Subcutaneous adipose tissue (tissue), 4 donors: ENCODE results near the gene CDH4. TPM values are rescaled to one million over a fixed set of nuclear protein-coding genes. Genes with fewer than 3 reads are reported as not detected.

Experiments used
- total RNA-seq, 4 donors: library from RNA; depleted of rRNA; stranded (reverse); fragments of >200 nt; gene quantifications; one replicate each; pipeline ENCODE4 v1.1.0, GENCODE V29; 2016
- TF ChIP-seq, protein P1 (sequence below): fragments of 450-650 bp; IDR thresholded peaks from one replicate; pipeline ENCODE4 v1.5.1; 2016; ENCODE audit warnings: low read depth, mild to moderate bottlenecking, control low read depth, antibody characterized with exemption, moderate library complexity

CDH4 gene
- total RNA-seq, 4 donors from 2014 or later: not detected

- TF ChIP-seq, protein P1, sequence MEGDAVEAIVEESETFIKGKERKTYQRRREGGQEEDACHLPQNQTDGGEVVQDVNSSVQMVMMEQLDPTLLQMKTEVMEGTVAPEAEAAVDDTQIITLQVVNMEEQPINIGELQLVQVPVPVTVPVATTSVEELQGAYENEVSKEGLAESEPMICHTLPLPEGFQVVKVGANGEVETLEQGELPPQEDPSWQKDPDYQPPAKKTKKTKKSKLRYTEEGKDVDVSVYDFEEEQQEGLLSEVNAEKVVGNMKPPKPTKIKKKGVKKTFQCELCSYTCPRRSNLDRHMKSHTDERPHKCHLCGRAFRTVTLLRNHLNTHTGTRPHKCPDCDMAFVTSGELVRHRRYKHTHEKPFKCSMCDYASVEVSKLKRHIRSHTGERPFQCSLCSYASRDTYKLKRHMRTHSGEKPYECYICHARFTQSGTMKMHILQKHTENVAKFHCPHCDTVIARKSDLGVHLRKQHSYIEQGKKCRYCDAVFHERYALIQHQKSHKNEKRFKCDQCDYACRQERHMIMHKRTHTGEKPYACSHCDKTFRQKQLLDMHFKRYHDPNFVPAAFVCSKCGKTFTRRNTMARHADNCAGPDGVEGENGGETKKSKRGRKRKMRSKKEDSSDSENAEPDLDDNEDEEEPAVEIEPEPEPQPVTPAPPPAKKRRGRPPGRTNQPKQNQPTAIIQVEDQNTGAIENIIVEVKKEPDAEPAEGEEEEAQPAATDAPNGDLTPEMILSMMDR: no peak
Measured at GRCh38 chr20:61974357-61974665, 722.2 kb downstream of the CDH4 start.

DNA sequence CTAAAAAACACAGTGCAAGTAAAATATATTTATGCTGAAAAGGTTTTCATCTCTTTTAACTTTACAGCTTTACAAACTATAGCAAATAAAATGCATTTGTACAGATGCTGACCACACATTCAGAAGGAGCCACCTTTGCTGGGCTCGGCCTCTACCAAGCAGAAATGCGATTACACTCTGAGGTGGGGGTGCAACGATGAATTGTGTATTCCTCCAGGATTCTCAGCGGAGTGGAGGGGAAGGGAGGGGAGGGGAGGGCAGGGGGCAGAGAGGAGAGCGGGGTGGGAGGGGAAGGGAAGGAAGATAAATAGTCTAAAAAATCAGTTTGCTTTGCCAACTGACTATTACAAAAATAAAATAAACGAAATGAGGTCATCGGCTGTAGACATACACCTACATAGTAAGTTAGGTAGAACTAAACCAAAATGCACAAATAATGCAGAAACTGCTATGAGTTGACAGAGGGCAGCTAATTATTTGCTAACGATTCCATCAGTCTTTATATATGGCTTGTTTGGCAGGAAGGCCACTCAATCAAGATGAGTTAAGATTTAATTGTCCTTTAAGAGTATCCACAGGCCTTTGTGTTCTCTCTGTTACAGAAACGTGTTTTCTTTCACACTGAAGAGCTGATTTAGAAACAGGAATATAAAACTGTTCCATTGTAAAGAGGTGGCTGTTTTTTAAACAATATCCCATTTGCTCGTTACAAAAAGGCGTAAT is 723.5 kb downstream of the CDH4 start:
- TF ChIP-seq, protein P1: no peak

DNA sequence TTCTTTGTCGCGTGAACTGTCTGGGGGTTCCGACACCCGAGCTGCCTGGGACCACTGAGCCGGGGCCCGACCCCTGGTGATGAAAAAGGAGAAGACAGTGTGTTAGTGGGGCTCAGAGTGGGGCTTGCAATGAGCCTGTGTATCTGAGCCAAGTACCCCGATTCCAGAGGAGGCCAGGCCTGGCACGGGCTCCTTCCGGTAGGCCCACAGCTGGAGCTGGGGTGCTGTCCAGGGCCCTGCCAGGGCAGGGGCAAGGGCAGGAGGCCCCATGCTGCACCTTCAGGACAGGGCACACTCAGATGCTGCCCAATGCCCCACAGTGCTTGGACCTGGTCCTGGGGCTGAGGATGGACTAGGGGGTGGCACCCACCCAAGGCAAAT is 724.2 kb downstream of the CDH4 start:
- TF ChIP-seq, protein P1: no peak

GRCh38 chr20:61976644-61977418 is 724.8 kb downstream of the CDH4 start:
- TF ChIP-seq, protein P1: no peak

DNA sequence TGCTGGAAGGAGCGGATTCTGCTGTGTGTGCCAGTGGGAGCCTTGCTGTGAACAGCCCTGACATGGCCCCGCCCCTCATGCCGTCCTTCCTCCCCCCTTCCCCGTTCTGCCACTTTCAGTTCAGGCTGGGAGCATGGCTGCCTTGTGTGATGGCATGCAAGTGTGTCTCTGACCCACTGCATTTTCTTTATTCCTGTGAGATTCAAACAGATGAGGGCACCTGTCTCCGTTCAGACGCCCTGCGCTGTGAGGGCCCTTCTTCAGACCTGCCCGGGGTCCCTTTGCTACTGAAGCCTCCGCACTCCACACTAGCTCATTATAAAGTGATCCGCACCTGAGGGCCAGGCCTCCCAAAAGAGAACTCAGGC is 725.3 kb downstream of the CDH4 start:
- TF ChIP-seq, protein P1: no peak

DNA sequence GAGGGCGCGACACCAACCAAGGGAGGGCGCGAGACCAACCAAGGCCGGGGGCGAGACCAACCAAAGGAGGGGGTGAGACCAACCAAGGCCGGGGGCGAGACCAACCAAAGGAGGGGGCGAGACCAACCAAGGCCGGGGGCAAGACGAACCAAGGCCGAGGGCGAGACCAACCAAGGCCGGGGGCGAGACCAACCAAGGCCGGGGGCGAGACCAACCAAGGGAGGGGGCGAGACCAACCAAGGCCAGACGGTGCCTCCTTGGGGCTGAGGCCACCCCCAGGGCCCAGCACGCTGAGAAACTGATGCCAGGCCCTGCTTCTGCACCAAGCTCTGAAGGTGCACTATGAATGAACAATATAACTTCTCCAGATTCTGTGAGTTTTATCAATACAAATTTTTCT is 726.4 kb downstream of the CDH4 start:
- TF ChIP-seq, protein P1: no peak

DNA sequence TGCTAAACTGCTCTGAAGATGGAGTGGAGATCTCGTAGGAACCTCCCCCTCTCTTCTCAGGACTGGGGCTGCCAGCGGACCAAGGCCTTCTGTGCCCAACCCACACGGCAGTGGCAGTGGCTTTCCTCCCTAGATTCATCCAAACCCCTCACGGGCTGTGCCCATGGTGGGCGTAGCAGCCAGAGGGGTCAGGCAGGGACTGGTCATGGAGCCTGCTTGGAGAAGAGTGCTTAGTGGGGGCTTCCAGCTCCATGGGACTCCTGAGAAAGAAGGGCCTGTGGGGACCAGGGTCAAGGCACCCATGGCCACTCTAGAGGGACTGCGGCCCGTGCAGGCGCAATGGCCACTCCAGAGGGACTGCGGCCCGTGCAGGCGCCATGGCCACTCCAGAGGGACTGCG is 727.0 kb downstream of the CDH4 start:
- TF ChIP-seq, protein P1: no peak
